DMS 273 (cell line): ENCODE measurements around the gene DIRAS1.
"Not testable (repeated sequence)": the region's sequence is repeated elsewhere in the genome, so short reads cannot be mapped to it uniquely, and the experiment has no call there.

Experiments used
- DNase-seq: peaks from one replicate; lab custom pipeline; 2025; ENCODE audit not compliant: unreplicated experiment; lab: John Stamatoyannopoulos, UW

DIRAS1 gene

GRCh38 chr19:2679439-2679838 lies 41.7 kb downstream of the DIRAS1 start:
- no peak for DNase-seq

- DNase-seq, result not testable (repeated sequence)
Observed at GRCh38 chr19:2678948-2679347, 42.2 kb downstream of the DIRAS1 start.

GRCh38 chr19:2678044-2678671 lies 43.0 kb downstream of the DIRAS1 start:
- DNase-seq, result no peak

- DNase-seq, result no peak
Observed at GRCh38 chr19:2676823-2677222, 44.3 kb downstream of the DIRAS1 start.

- no peak for DNase-seq
Observed at GRCh38 chr19:2675892-2676291, 45.3 kb downstream of the DIRAS1 start.

- DNase-seq, result no peak
Observed at GRCh38 chr19:2670217-2670616, 51.0 kb downstream of the DIRAS1 start.

- DNase-seq, result no peak
Observed at GRCh38 chr19:2668175-2668763, 52.9 kb downstream of the DIRAS1 start.

- not testable (repeated sequence) for DNase-seq
Observed at GRCh38 chr19:2667349-2667748, 53.8 kb downstream of the DIRAS1 start.

GRCh38 chr19:2666344-2666994 lies 54.7 kb downstream of the DIRAS1 start:
- no peak for DNase-seq

GRCh38 chr19:2665103-2665502 lies 56.1 kb downstream of the DIRAS1 start:
- DNase-seq, result no peak
